SU-DHL-6 (cell line): ENCODE data around the gene SIGLEC6.
"Not testable (repeated sequence)": the region's sequence is repeated elsewhere in the genome, so short reads cannot be mapped to it uniquely, and the experiment has no call there.

Experiments used
- H2AFZ ChIP-seq: fragments of 200-600 bp; sonication (generic); 2 replicates; pipeline ENCODE4 v1.6.1; 2014; ENCODE audit warnings: low read depth, mild to moderate bottlenecking, moderate library complexity, mixed read lengths, antibody characterized with exemption, low read length; ENCODE audit not compliant: severe bottlenecking
- H3F3A ChIP-seq: fragments of 200-600 bp; shearing (Covaris generic); 2 replicates; pipeline ENCODE4 v1.6.0; 2016; ENCODE audit warnings: antibody characterized with exemption, mild to moderate bottlenecking; ENCODE audit not compliant: insufficient read depth
- H3K27ac ChIP-seq: fragments of 200-600 bp; sonication (generic); 2 replicates; pipeline ENCODE4 v1.5.1; 2016; ENCODE audit warnings: low read depth, mild to moderate bottlenecking, low read length, moderate library complexity, mixed read lengths
- H3K27me3 ChIP-seq: fragments of 200-600 bp; sonication (generic), shearing (Covaris generic); 2 replicates; pipeline ENCODE4 v1.6.0; 2014; ENCODE audit warnings: mild to moderate bottlenecking, low read length
- H3K36me3 ChIP-seq: fragments of 200-600 bp; sonication (generic); 2 replicates; pipeline ENCODE4 v1.6.1; 2014; ENCODE audit warnings: mild to moderate bottlenecking, low read length, mixed read lengths
- H3K4me2 ChIP-seq: fragments of 300-600, 200-600 bp; shearing (Covaris generic), sonication (generic); 2 replicates; pipeline ENCODE4 v1.6.0; 2014; ENCODE audit warnings: low read length, low read depth, mild to moderate bottlenecking; ENCODE audit not compliant: poor library complexity, severe bottlenecking
- H3K4me3 ChIP-seq: fragments of 200-600 bp; sonication (generic); 2 replicates; pipeline ENCODE4 v1.5.1; 2014; ENCODE audit warnings: antibody characterized with exemption, low read length, mild to moderate bottlenecking, mixed read lengths; ENCODE audit not compliant: insufficient read depth, poor library complexity, severe bottlenecking
- H3K79me2 ChIP-seq: fragments of 200-600 bp; sonication (generic); 2 replicates; pipeline ENCODE4 v1.6.1; 2014; ENCODE audit warnings: mild to moderate bottlenecking, low read length, moderate library complexity; ENCODE audit not compliant: insufficient read depth
- H3K9ac ChIP-seq: fragments of 200-600 bp; sonication (generic); 2 replicates; pipeline ENCODE4 v1.7.0; 2014; ENCODE audit warnings: mild to moderate bottlenecking, low read length
- H3K9me2 ChIP-seq: fragments of 200-600 bp; sonication (generic); replicated peaks from 2 replicates; pipeline ENCODE4 v1.6.1; 2014; ENCODE audit warnings: low read length; ENCODE audit not compliant: insufficient read depth
- H3K9me3 ChIP-seq: fragments of 200-600 bp; sonication (generic); 2 replicates; pipeline ENCODE4 v1.6.1; 2014; ENCODE audit warnings: low read length, mixed read lengths; ENCODE audit not compliant: insufficient read depth
- H4K20me1 ChIP-seq: fragments of 200-600 bp; sonication (generic); 2 replicates; pipeline ENCODE4 v1.6.1; 2014; ENCODE audit warnings: low read depth, mild to moderate bottlenecking, antibody characterized with exemption, low read length, moderate library complexity, mixed read lengths
- CTCF ChIP-seq: fragments of 200-600 bp; sonication (generic); IDR thresholded peaks from one replicate; pipeline ENCODE4 v1.5.1; 2017; ENCODE audit warnings: antibody characterized with exemption, mild to moderate bottlenecking, low read length, moderate library complexity; ENCODE audit not compliant: insufficient read depth, poor library complexity, severe bottlenecking
- EZH2phosphoT487 ChIP-seq: fragments of 200-600 bp; sonication (generic), shearing (Covaris generic); conservative IDR thresholded peaks from 2 replicates; pipeline ENCODE4 v1.6.1; 2018; ENCODE audit warnings: mild to moderate bottlenecking, antibody characterized with exemption, low read length, moderate library complexity, mixed read lengths

SIGLEC6 gene

GRCh38 chr19:51503286-51503817 is 28.1 kb downstream of the SIGLEC6 start:
- Histone ChIP-seq H3K27me3 (no peaks in the 10 kb centered on the region), H3K9me2 (no peaks in the 10 kb centered on the region), H3F3A (no peaks in the 10 kb centered on the region), H3K9me3 (no peaks in the 10 kb centered on the region), H3K4me2 (no peak overlapping the region), H3K4me3 (no peak overlapping the region), H3K36me3 (no peaks in the 10 kb centered on the region), H3K9ac (no peak overlapping the region), H4K20me1 (no peaks in the 10 kb centered on the region), H3K79me2 (no peaks in the 10 kb centered on the region), H3K27ac (no peak overlapping the region), H2AFZ (no peak overlapping the region)
- TF ChIP-seq CTCF, result no peak
- no peak for TF ChIP-seq EZH2phosphoT487

- Histone ChIP-seq H4K20me1 (no peaks in the 10 kb centered on the region), H3K4me3 (no peak within 1 kb of the TSS), H3K9me2 (no peaks in the 10 kb centered on the region), H3K79me2 (no peaks in the 10 kb centered on the region), H3F3A (no peaks in the 10 kb centered on the region), H3K27ac (no peak within 1 kb of the TSS), H3K4me2 (no peak within 1 kb of the TSS), H3K27me3 (no peaks in the 10 kb centered on the region), H3K36me3 (no peaks in the 10 kb centered on the region), H3K9me3 (no peaks in the 10 kb centered on the region), H3K9ac (no peak within 1 kb of the TSS), H2AFZ (no peak within 1 kb of the TSS)
- TF ChIP-seq CTCF (no peak), EZH2phosphoT487 (no peak)
Observed at GRCh38 chr19:51501594-51502263, 29.7 kb downstream of the SIGLEC6 start, which contains the start of gene SIGLEC12. Gene SIGLEC12, minus strand, starts transcription at chr19:51501800. Its CDS starts 67 bp downstream, at chr19:51501733.

GRCh38 chr19:51500931-51501330 is 30.5 kb downstream of the SIGLEC6 start:
- not testable (repeated sequence) for H3K4me2 ChIP-seq, H4K20me1 ChIP-seq, H3F3A ChIP-seq, H3K27ac ChIP-seq, H3K36me3 ChIP-seq, H3K4me3 ChIP-seq, H3K79me2 ChIP-seq, H3K27me3 ChIP-seq, H2AFZ ChIP-seq, H3K9ac ChIP-seq, H3K9me3 ChIP-seq, H3K9me2 ChIP-seq

GRCh38 chr19:51497666-51498065 is 33.8 kb downstream of the SIGLEC6 start:
- Histone ChIP-seq H3K9me3 (no peaks in the 10 kb centered on the region), H3K79me2 (no peaks in the 10 kb centered on the region), H3K9me2 (no peaks in the 10 kb centered on the region), H3K4me2 (no peak overlapping the region), H3K36me3 (no peaks in the 10 kb centered on the region), H3K4me3 (no peak overlapping the region), H2AFZ (no peak overlapping the region), H4K20me1 (no peaks in the 10 kb centered on the region), H3K9ac (no peak overlapping the region), H3F3A (no peaks in the 10 kb centered on the region), H3K27me3 (no peaks in the 10 kb centered on the region), H3K27ac (no peak overlapping the region)
- no peak for TF ChIP-seq EZH2phosphoT487
- no peak for TF ChIP-seq CTCF
